RWPE2 (cell line): ENCODE results near the gene CAVIN2.
"Not testable (repeated sequence)": the region's sequence is repeated elsewhere in the genome, so short reads cannot be mapped to it uniquely, and the experiment has no call there.

Experiments used
- ATAC-seq: fragments of 200-7000 bp; cut with Tn5 transposase; 3 replicates; pipeline ENCODE4 v1.9.1; 2021; ENCODE audit warnings: low read depth
- DNase-seq: peaks from one replicate; pipeline ENCODE4 v3.0.0-alpha.2; 2020; ENCODE audit warnings: low spot score
- H3K27ac ChIP-seq: fragments of 450-650 bp; 2 replicates; pipeline ENCODE4 v1.5.1; 2017; ENCODE audit warnings: mild to moderate bottlenecking; ENCODE audit not compliant: poor library complexity, severe bottlenecking
- H3K27me3 ChIP-seq: fragments of 250-450 bp; sonication (Bioruptor Pico); 2 replicates; pipeline ENCODE4 v1.5.1; 2021; ENCODE audit warnings: mild to moderate bottlenecking, moderate library complexity; ENCODE audit not compliant: insufficient read depth, poor library complexity, severe bottlenecking
- H3K36me3 ChIP-seq: fragments of 250-450 bp; sonication (Bioruptor Pico); 2 replicates; pipeline ENCODE4 v1.5.1; 2020; ENCODE audit warnings: low read depth, mild to moderate bottlenecking, moderate library complexity
- H3K4me1 ChIP-seq: fragments of 250-450 bp; sonication (Bioruptor Pico); 2 replicates; pipeline ENCODE4 v1.5.1; 2021; ENCODE audit warnings: mild to moderate bottlenecking, moderate library complexity; ENCODE audit not compliant: insufficient read depth, poor library complexity, severe bottlenecking
- H3K4me3 ChIP-seq: fragments of 250-450 bp; sonication (Bioruptor Pico); 2 replicates; pipeline ENCODE4 v1.5.1; 2021; ENCODE audit warnings: mild to moderate bottlenecking, moderate library complexity; ENCODE audit not compliant: severe bottlenecking
- H3K9me3 ChIP-seq: fragments of 250-450 bp; sonication (Bioruptor Pico); 2 replicates; pipeline ENCODE4 v1.5.1; 2021; ENCODE audit warnings: mild to moderate bottlenecking, moderate library complexity; ENCODE audit not compliant: severe bottlenecking
- TF ChIP-seq, protein P1 (sequence below): fragments of 450-650 bp; IDR thresholded peaks from one replicate; pipeline ENCODE4 v1.5.1; 2017; ENCODE audit warnings: mild to moderate bottlenecking, moderate library complexity; ENCODE audit not compliant: poor library complexity, severe bottlenecking

Gene CAVIN2

GRCh38 chr2:191795715-191796114, 51.2 kb downstream of the CAVIN2 start:
- no peak for DNase-seq
- no peak overlapping the region for H3K4me3 ChIP-seq
- TF ChIP-seq, protein P1, sequence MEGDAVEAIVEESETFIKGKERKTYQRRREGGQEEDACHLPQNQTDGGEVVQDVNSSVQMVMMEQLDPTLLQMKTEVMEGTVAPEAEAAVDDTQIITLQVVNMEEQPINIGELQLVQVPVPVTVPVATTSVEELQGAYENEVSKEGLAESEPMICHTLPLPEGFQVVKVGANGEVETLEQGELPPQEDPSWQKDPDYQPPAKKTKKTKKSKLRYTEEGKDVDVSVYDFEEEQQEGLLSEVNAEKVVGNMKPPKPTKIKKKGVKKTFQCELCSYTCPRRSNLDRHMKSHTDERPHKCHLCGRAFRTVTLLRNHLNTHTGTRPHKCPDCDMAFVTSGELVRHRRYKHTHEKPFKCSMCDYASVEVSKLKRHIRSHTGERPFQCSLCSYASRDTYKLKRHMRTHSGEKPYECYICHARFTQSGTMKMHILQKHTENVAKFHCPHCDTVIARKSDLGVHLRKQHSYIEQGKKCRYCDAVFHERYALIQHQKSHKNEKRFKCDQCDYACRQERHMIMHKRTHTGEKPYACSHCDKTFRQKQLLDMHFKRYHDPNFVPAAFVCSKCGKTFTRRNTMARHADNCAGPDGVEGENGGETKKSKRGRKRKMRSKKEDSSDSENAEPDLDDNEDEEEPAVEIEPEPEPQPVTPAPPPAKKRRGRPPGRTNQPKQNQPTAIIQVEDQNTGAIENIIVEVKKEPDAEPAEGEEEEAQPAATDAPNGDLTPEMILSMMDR = no peak
- ATAC-seq = no peak
- no peak overlapping the region for H3K27ac ChIP-seq
- H3K9me3 ChIP-seq = no peaks in the 10 kb centered on the region
- no peaks in the 10 kb centered on the region for H3K27me3 ChIP-seq
- H3K36me3 ChIP-seq = no peaks in the 10 kb centered on the region
- H3K4me1 ChIP-seq = no peaks in the 10 kb centered on the region

- TF ChIP-seq, protein P1 = no peak
- H3K27me3 ChIP-seq = no peaks in the 10 kb centered on the region
- H3K4me3 ChIP-seq = no peak overlapping the region
- DNase-seq = no peak
- no peaks in the 10 kb centered on the region for H3K9me3 ChIP-seq
- no peaks in the 10 kb centered on the region for H3K36me3 ChIP-seq
- no peak overlapping the region for H3K27ac ChIP-seq
- ATAC-seq = no peak
- H3K4me1 ChIP-seq = no peaks in the 10 kb centered on the region
Measured at GRCh38 chr2:191791953-191792560, 54.8 kb downstream of the CAVIN2 start.

GRCh38 chr2:191790737-191791136, 56.2 kb downstream of the CAVIN2 start:
- DNase-seq = no peak
- H3K36me3 ChIP-seq = no peaks in the 10 kb centered on the region
- no peaks in the 10 kb centered on the region for H3K9me3 ChIP-seq
- TF ChIP-seq, protein P1 = no peak
- H3K27ac ChIP-seq = no peak overlapping the region
- H3K4me1 ChIP-seq = no peaks in the 10 kb centered on the region
- H3K4me3 ChIP-seq = no peak overlapping the region
- H3K27me3 ChIP-seq = no peaks in the 10 kb centered on the region
- ATAC-seq = no peak

DNA sequence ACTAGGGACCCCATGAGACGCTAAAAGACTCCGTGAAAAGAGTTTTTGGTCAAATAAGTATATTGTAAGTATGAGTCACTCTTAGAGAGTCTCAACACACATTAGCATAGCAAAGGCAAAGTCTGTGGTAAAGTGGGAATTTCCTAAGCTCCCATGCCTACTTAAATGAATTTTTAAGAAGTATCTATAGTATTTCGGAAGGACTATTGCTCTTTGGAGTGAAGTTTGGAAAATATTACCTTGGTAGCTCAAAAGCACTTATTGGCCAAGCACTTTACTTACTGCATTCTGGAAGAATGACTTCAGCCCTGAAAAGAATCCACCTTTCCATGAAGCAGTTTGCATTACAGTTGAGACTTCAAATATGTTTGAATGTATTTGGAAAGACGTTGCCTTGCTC, 57.1 kb downstream of the CAVIN2 start:
- Histone ChIP-seq H3K4me3 (no peak overlapping the region), H3K4me1 (no peaks in the 10 kb centered on the region), H3K9me3 (no peaks in the 10 kb centered on the region), H3K27ac (no peak overlapping the region), H3K27me3 (no peaks in the 10 kb centered on the region), H3K36me3 (no peaks in the 10 kb centered on the region)
- TF ChIP-seq, protein P1 = no peak
- ATAC-seq = no peak
- no peak for DNase-seq

GRCh38 chr2:191786694-191787093, 60.2 kb downstream of the CAVIN2 start:
- H3K4me3 ChIP-seq = no peak overlapping the region
- H3K9me3 ChIP-seq = no peaks in the 10 kb centered on the region
- H3K4me1 ChIP-seq = no peaks in the 10 kb centered on the region
- H3K27ac ChIP-seq = no peak overlapping the region
- no peaks in the 10 kb centered on the region for H3K27me3 ChIP-seq
- ATAC-seq (no peak), DNase-seq (no peak)
- TF ChIP-seq, protein P1 = no peak
- no peaks in the 10 kb centered on the region for H3K36me3 ChIP-seq

- H3K36me3 ChIP-seq, H3K9me3 ChIP-seq, H3K4me1 ChIP-seq, DNase-seq, H3K27me3 ChIP-seq, H3K27ac ChIP-seq, H3K4me3 ChIP-seq, ATAC-seq: not testable (repeated sequence)
Measured at GRCh38 chr2:191785651-191786050, 61.2 kb downstream of the CAVIN2 start.
